Fibroblast of lung (primary cell): ENCODE data around the gene TEKT3. TPM values are rescaled to one million over a fixed set of nuclear protein-coding genes. Genes with fewer than 3 reads are reported as not detected.
A peak's percentile ranks its signal among the peaks of the same experiment; 100 is the strongest.

Source experiments
- DNase-seq, 2 donors: peaks; one replicate each; pipeline versions ENCODE4 v3.0.0 to v3.0.0-alpha.2; 2010; ENCODE audit warnings: low read depth in 2 of 2
- H2AFZ ChIP-seq: 2 replicates; pipeline ENCODE4 v1.5.1; 2012; ENCODE audit warnings: low read length, control low read depth, inconsistent platforms
- H3K27ac ChIP-seq: 2 replicates; pipeline ENCODE4 v1.5.1; 2011; ENCODE audit warnings: low read length, control low read depth; ENCODE audit not compliant: insufficient read depth
- H3K27me3 ChIP-seq: 2 replicates; pipeline ENCODE4 v1.5.1; 2011; ENCODE audit warnings: mild to moderate bottlenecking, low read length; ENCODE audit not compliant: control insufficient read depth, insufficient read depth
- H3K36me3 ChIP-seq: 2 replicates; pipeline ENCODE4 v1.5.1; 2011; ENCODE audit warnings: low read length; ENCODE audit not compliant: control insufficient read depth, insufficient read depth
- H3K4me1 ChIP-seq: 2 replicates; pipeline ENCODE4 v1.5.1; 2011; ENCODE audit warnings: low read length; ENCODE audit not compliant: control insufficient read depth, insufficient read depth; ENCODE audit errors: extremely low read depth
- H3K4me2 ChIP-seq: 2 replicates; pipeline ENCODE4 v1.5.1; 2011; ENCODE audit warnings: low read length, control low read depth; ENCODE audit not compliant: insufficient read depth; ENCODE audit errors: extremely low read depth
- H3K4me3 ChIP-seq, 4 experiments: fragments of 200-600 bp in 1 of 4; sonication (generic) in 1 of 4; replicated peaks in 1 of 4; 2 replicates each; pipeline ENCODE4 v1.5.1; 2011 to 2016; ENCODE audit warnings: low read length in 4 of 4, low read depth in 3 of 4, mild to moderate bottlenecking in 3 of 4, control low read depth in 2 of 4, inconsistent platforms in 1 of 4, mixed read lengths in 1 of 4; ENCODE audit not compliant: insufficient read depth in 1 of 4; ENCODE audit errors: control extremely low read depth in 1 of 4
- H3K79me2 ChIP-seq: 2 replicates; pipeline ENCODE4 v1.5.1; 2012; ENCODE audit warnings: mild to moderate bottlenecking, low read length, inconsistent platforms; ENCODE audit not compliant: control insufficient read depth, insufficient read depth
- H3K9ac ChIP-seq: 2 replicates; pipeline ENCODE4 v1.5.1; 2011; ENCODE audit warnings: mild to moderate bottlenecking, low read length, control low read depth; ENCODE audit not compliant: insufficient read depth
- H3K9me3 ChIP-seq: 2 replicates; pipeline ENCODE4 v1.5.1; 2012; ENCODE audit warnings: low read depth, low read length; ENCODE audit not compliant: control insufficient read depth, insufficient read depth
- H4K20me1 ChIP-seq: 2 replicates; pipeline ENCODE4 v1.5.1; 2011; ENCODE audit warnings: low read length; ENCODE audit not compliant: control insufficient read depth, insufficient read depth; ENCODE audit errors: extremely low read depth
- CTCF ChIP-seq, 2 donors: IDR thresholded peaks in 1 of 2; conservative IDR thresholded peaks in 1 of 2; 1 replicate in 1 of 2; 2 replicates in 1 of 2; pipeline ENCODE4 v1.5.1; 2011 to 2012; ENCODE audit warnings: low read length in 2 of 2, control low read depth in 1 of 2, inconsistent platforms in 1 of 2, low read depth in 1 of 2, mild to moderate bottlenecking in 1 of 2
- EZH2 ChIP-seq: IDR thresholded peaks from 2 replicates; pipeline ENCODE4 v1.5.1; 2012; ENCODE audit warnings: low read length, control low read depth, mild to moderate bottlenecking; ENCODE audit errors: missing control alignments
- polyA plus RNA-seq, 2 donors: library from polyadenylated mRNA; depleted of rRNA in 1 of 2; stranded (reverse) in 1 of 2; unstranded in 1 of 2; fragments of >200 nt; gene quantifications; 2 replicates each; pipeline ENCODE4 v1.2.1, GENCODE V29; 2011 to 2012; ENCODE audit warnings: missing spikeins in 1 of 2
- total RNA-seq: library from RNA; depleted of rRNA; stranded (reverse); fragments of >200 nt; gene quantifications from 2 replicates; pipeline ENCODE4 v1.2.1, GENCODE V29; 2014

Gene TEKT3
- total and polyA plus RNA-seq, 2 donors (not counting 1 experiment from before 2014, with no cell fraction given) = 0.33 to 0.52 TPM

DNA sequence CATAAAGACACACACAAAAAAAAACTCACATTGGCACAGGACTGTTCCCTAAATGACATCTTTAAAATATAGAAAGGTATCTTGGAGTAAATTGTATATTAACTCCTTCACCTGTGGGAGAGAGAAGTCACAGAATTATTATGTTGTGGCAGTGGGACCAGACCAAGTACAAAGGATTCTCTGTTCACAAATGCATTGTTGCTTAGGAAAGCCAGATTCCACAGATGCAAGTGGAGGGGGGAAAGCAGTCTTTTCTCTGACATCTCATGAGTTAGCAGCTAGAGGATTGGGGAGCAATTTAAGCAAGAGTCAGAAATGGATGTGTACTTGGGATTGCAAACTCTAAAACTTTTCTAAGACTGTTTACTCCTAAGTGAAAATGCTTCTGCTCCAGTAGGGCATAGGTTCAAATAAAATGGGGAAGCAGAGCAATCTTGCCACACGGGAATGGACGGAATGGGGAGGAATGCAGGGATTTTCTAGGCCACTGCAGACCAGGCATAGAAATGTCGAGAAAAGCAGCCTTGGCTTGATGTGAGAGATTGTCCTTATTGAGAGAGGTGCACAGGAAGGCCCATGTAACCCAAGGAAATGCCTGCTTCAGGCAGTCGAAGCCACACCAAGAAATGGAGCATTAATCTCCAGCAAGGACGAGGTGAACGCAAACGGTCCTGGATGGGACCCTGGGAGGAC, 72.2 kb downstream of the TEKT3 start:
- Histone ChIP-seq H3K4me1 (peaks cover 12% of the 10 kb centered on the region), H3K4me3 (no peak overlapping the region), H2AFZ (no peak overlapping the region), H3K4me2 (no peak overlapping the region), H3K9ac (no peak overlapping the region), H3K36me3 (no peaks in the 10 kb centered on the region), H3K27me3 (peaks cover 5% of the 10 kb centered on the region), H3K79me2 (no peaks in the 10 kb centered on the region), H3K27ac (no peak overlapping the region), H3K9me3 (no peaks in the 10 kb centered on the region), H4K20me1 (no peaks in the 10 kb centered on the region)
- no peak for DNase-seq
- TF ChIP-seq EZH2 (no peak), CTCF (conservative IDR thresholded peaks at IDR 0.05 in 1 of 2, IDR thresholded peaks at IDR 0.05 in 1 of 2; ENCODE audit: low read depth in 1 of 2, low read length in 2 of 2) (no peak)

GRCh38 chr17:15268461-15268860, 72.9 kb downstream of the TEKT3 start:
- Histone ChIP-seq H3K9ac (no peak overlapping the region), H4K20me1 (no peaks in the 10 kb centered on the region), H3K4me2 (no peak overlapping the region), H3K27me3 (peaks cover 5% of the 10 kb centered on the region), H3K9me3 (no peaks in the 10 kb centered on the region), H3K4me1 (peaks cover 9% of the 10 kb centered on the region), H3K27ac (no peak overlapping the region), H2AFZ (no peak overlapping the region), H3K79me2 (no peaks in the 10 kb centered on the region), H3K36me3 (no peaks in the 10 kb centered on the region), H3K4me3 (no peak overlapping the region)
- TF ChIP-seq EZH2 = no peak
- no peak for TF ChIP-seq CTCF (conservative IDR thresholded peaks at IDR 0.05 in 1 of 2, IDR thresholded peaks at IDR 0.05 in 1 of 2; ENCODE audit: low read depth in 1 of 2, low read length in 2 of 2)
- DNase-seq = peak in 1 of 2 donors; percentile 26

- Histone ChIP-seq H3K4me3 (no peak overlapping the region), H3K4me2 (no peak overlapping the region), H3K27ac (no peak overlapping the region), H3K27me3 (peaks cover 5% of the 10 kb centered on the region), H3K9ac (no peak overlapping the region), H3K36me3 (no peaks in the 10 kb centered on the region), H3K4me1 (peaks cover 8% of the 10 kb centered on the region), H4K20me1 (no peaks in the 10 kb centered on the region), H3K9me3 (no peaks in the 10 kb centered on the region), H2AFZ (no peak overlapping the region), H3K79me2 (no peaks in the 10 kb centered on the region)
- no peak for TF ChIP-seq CTCF (conservative IDR thresholded peaks at IDR 0.05 in 1 of 2, IDR thresholded peaks at IDR 0.05 in 1 of 2; ENCODE audit: low read depth in 1 of 2, low read length in 2 of 2)
- TF ChIP-seq EZH2 = no peak
- DNase-seq = no peak
Measured at GRCh38 chr17:15267996-15268395, 73.4 kb downstream of the TEKT3 start.
